Activated T-cell treated with anti-CD3 and anti-CD28 coated beads, Interleukin-2, amount 50 U/mL, for 72 hours (primary cell): ENCODE data around the gene CFAP99. TPM values are rescaled to one million over a fixed set of nuclear protein-coding genes. Genes with fewer than 3 reads are reported as not detected.
"Not testable (repeated sequence)": the region's sequence is repeated elsewhere in the genome, so short reads cannot be mapped to it uniquely, and the experiment has no call there.

Experiments
- ATAC-seq, 2 donors: fragments of 150-1000 bp; cut with Tn5 transposase; replicated peaks in 1 of 2; 2 replicates each; pipeline ENCODE4 v1.10.0; 2021; ENCODE audit warnings: moderate library complexity in 2 of 2, mild to moderate bottlenecking in 1 of 2
- DNase-seq, 2 donors: peaks; one replicate each; pipeline ENCODE4 v3.0.0; 2021 to 2022; ENCODE audit warnings: mixed read lengths in 1 of 2
- H3K27ac Mint-ChIP-seq: one replicate; pipeline ENCODE4 v1.8.0; 2022; ENCODE audit warnings: mild to moderate bottlenecking, moderate library complexity, mixed read lengths
- H3K27me3 Mint-ChIP-seq: one replicate; pipeline ENCODE4 v1.8.0; 2022; ENCODE audit warnings: low read depth, mixed read lengths
- H3K36me3 Mint-ChIP-seq, 2 donors: one replicate each; pipeline ENCODE4 v1.8.0; 2022; ENCODE audit warnings: mixed read lengths in 2 of 2, mild to moderate bottlenecking in 1 of 2; ENCODE audit not compliant: insufficient read depth in 2 of 2
- H3K4me1 Mint-ChIP-seq: one replicate; pipeline ENCODE4 v1.8.0; 2022; ENCODE audit warnings: low read depth, mixed read lengths
- H3K4me3 Mint-ChIP-seq, 2 donors: one replicate each; pipeline ENCODE4 v1.8.0; 2022; ENCODE audit warnings: mild to moderate bottlenecking in 2 of 2, mixed read lengths in 2 of 2, moderate library complexity in 2 of 2
- H3K9me3 Mint-ChIP-seq, 2 donors: one replicate each; pipeline ENCODE4 v1.8.0; 2022; ENCODE audit warnings: mixed read lengths in 2 of 2
- total RNA-seq, 2 donors: library from RNA; stranded (reverse); gene quantifications; one replicate each; pipeline ENCODE4 v1.2.3, GENCODE V29; 2022

CFAP99 gene
- total RNA-seq, 2 donors from 2014 or later = not detected

- H3K9me3 Mint-ChIP-seq, DNase-seq, H3K27ac Mint-ChIP-seq, ATAC-seq, H3K27me3 Mint-ChIP-seq, H3K4me3 Mint-ChIP-seq, H3K4me1 Mint-ChIP-seq, H3K36me3 Mint-ChIP-seq: not testable (repeated sequence)
Measured at GRCh38 chr4:2429945-2430757, 11.4 kb downstream of the CFAP99 start.

- Mint-ChIP-seq H3K27ac (no peak overlapping the region), H3K4me3 (no peak overlapping the region), H3K4me1 (no peaks in the 10 kb centered on the region), H3K9me3 (no peaks in the 10 kb centered on the region), H3K36me3 (no peaks in the 10 kb centered on the region), H3K27me3 (no peaks in the 10 kb centered on the region)
- DNase-seq (no peak), ATAC-seq (no peak)
Measured at GRCh38 chr4:2432004-2432403, 13.2 kb downstream of the CFAP99 start.

- H3K9me3 Mint-ChIP-seq = no peaks in the 10 kb centered on the region
- no peaks in the 10 kb centered on the region for H3K36me3 Mint-ChIP-seq
- no peak overlapping the region for H3K27ac Mint-ChIP-seq
- DNase-seq = no peak
- no peak overlapping the region for H3K4me3 Mint-ChIP-seq
- no peaks in the 10 kb centered on the region for H3K27me3 Mint-ChIP-seq
- no peaks in the 10 kb centered on the region for H3K4me1 Mint-ChIP-seq
- ATAC-seq = no peak
Measured at GRCh38 chr4:2432991-2433530, 14.3 kb downstream of the CFAP99 start.

- DNase-seq = no peak
- H3K27ac Mint-ChIP-seq = no peak overlapping the region
- no peaks in the 10 kb centered on the region for H3K9me3 Mint-ChIP-seq
- no peak overlapping the region for H3K4me3 Mint-ChIP-seq
- no peaks in the 10 kb centered on the region for H3K27me3 Mint-ChIP-seq
- no peak for ATAC-seq
- H3K36me3 Mint-ChIP-seq = no peaks in the 10 kb centered on the region
- no peaks in the 10 kb centered on the region for H3K4me1 Mint-ChIP-seq
Measured at GRCh38 chr4:2433609-2434350, 15.0 kb downstream of the CFAP99 start.

- no peak for ATAC-seq
Measured at GRCh38 chr4:2434420-2434819, 15.7 kb downstream of the CFAP99 start.

GRCh38 chr4:2436301-2436700 lies 17.5 kb downstream of the CFAP99 start:
- no peak overlapping the region for H3K27ac Mint-ChIP-seq
- ATAC-seq (no peak), DNase-seq (no peak)
- H3K27me3 Mint-ChIP-seq = no peaks in the 10 kb centered on the region
- H3K36me3 Mint-ChIP-seq = no peaks in the 10 kb centered on the region
- peaks cover under 1% of the 10 kb centered on the region for H3K4me1 Mint-ChIP-seq
- no peaks in the 10 kb centered on the region for H3K9me3 Mint-ChIP-seq
- H3K4me3 Mint-ChIP-seq = no peak overlapping the region

More at GRCh38 chr4:2434420-2434819, 15.7 kb downstream of the CFAP99 start:
- DNase-seq = no peak
- no peaks in the 10 kb centered on the region for H3K36me3 Mint-ChIP-seq
- no peak overlapping the region for H3K4me3 Mint-ChIP-seq
- H3K27me3 Mint-ChIP-seq = no peaks in the 10 kb centered on the region
- H3K9me3 Mint-ChIP-seq = no peaks in the 10 kb centered on the region
- no peak overlapping the region for H3K27ac Mint-ChIP-seq
- H3K4me1 Mint-ChIP-seq = no peaks in the 10 kb centered on the region

- DNase-seq (no peak), ATAC-seq (no peak)
- H3K4me1 Mint-ChIP-seq = peaks cover 6% of the 10 kb centered on the region
- no peak overlapping the region for H3K27ac Mint-ChIP-seq
- no peaks in the 10 kb centered on the region for H3K9me3 Mint-ChIP-seq
- no peaks in the 10 kb centered on the region for H3K27me3 Mint-ChIP-seq
- no peak overlapping the region for H3K4me3 Mint-ChIP-seq
- no peaks in the 10 kb centered on the region for H3K36me3 Mint-ChIP-seq
Measured at GRCh38 chr4:2436761-2437474, 18.2 kb downstream of the CFAP99 start.

- Mint-ChIP-seq H3K36me3 (no peaks in the 10 kb centered on the region), H3K4me1 (peaks cover 8% of the 10 kb centered on the region)
Measured at GRCh38 chr4:2437475-2438215, 18.9 kb downstream of the CFAP99 start.

GRCh38 chr4:2438822-2439718 lies 20.3 kb downstream of the CFAP99 start:
- Mint-ChIP-seq H3K36me3 (no peaks in the 10 kb centered on the region), H3K27me3 (no peaks in the 10 kb centered on the region), H3K9me3 (no peaks in the 10 kb centered on the region), H3K27ac (no peak overlapping the region), H3K4me1 (peaks cover 8% of the 10 kb centered on the region), H3K4me3 (no peak overlapping the region)
- DNase-seq (no peak), ATAC-seq (no peak)

More at GRCh38 chr4:2437475-2438215, 18.9 kb downstream of the CFAP99 start:
- no peak overlapping the region for H3K4me3 Mint-ChIP-seq
- no peaks in the 10 kb centered on the region for H3K27me3 Mint-ChIP-seq
- H3K9me3 Mint-ChIP-seq = no peaks in the 10 kb centered on the region
- no peak overlapping the region for H3K27ac Mint-ChIP-seq
- DNase-seq = no peak
- no peak for ATAC-seq

GRCh38 chr4:2441393-2442174 lies 22.8 kb downstream of the CFAP99 start:
- no peak overlapping the region for H3K27ac Mint-ChIP-seq
- H3K4me1 Mint-ChIP-seq = peaks cover 8% of the 10 kb centered on the region
- H3K9me3 Mint-ChIP-seq = no peaks in the 10 kb centered on the region
- no peak overlapping the region for H3K4me3 Mint-ChIP-seq
- DNase-seq (peak; percentile 88 to 90), ATAC-seq (peak; percentile 98 to 99)
- H3K36me3 Mint-ChIP-seq = no peaks in the 10 kb centered on the region
- H3K27me3 Mint-ChIP-seq = no peaks in the 10 kb centered on the region

- DNase-seq (no peak), ATAC-seq (no peak)
- H3K27ac Mint-ChIP-seq = no peak overlapping the region
- H3K36me3 Mint-ChIP-seq = no peaks in the 10 kb centered on the region
- H3K27me3 Mint-ChIP-seq = no peaks in the 10 kb centered on the region
- peaks cover 8% of the 10 kb centered on the region for H3K4me1 Mint-ChIP-seq
- H3K4me3 Mint-ChIP-seq = no peak overlapping the region
- H3K9me3 Mint-ChIP-seq = no peaks in the 10 kb centered on the region
Measured at GRCh38 chr4:2442175-2442993, 23.6 kb downstream of the CFAP99 start.
